Measurements from ENCODE around the gene LAMB2. TPM values are rescaled to one million over a fixed set of nuclear protein-coding genes. Genes with fewer than 3 reads are reported as not detected.

The LAMB2 gene
- total RNA-seq, 2 experiments from 2014 or later: 0.44 TPM; not detected in 1

DNA sequence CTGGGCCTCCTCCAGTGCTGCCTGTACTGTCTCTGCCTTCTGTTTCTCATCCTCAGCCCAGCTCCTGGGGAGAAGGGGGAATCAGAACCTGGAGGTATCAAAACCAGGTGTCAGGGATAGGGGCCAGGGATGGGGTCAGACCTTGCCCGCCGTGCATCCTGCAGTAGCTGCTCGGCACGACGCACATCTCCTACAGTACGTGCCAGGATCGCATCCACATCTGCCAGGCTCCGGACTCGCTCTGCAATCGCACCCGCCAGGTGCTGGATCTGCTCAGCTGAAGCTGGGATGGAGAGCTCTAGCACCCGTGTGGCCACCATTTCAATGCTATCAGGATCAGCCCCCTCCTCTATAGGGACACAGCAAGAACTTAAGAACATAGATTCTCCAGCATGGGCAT is 10.8 kb downstream of the LAMB2 start:
- no peak overlapping the region for H3K27ac ChIP-seq (ENCODE audit: low read depth, low read length, poor library complexity, severe bottlenecking)

DNA sequence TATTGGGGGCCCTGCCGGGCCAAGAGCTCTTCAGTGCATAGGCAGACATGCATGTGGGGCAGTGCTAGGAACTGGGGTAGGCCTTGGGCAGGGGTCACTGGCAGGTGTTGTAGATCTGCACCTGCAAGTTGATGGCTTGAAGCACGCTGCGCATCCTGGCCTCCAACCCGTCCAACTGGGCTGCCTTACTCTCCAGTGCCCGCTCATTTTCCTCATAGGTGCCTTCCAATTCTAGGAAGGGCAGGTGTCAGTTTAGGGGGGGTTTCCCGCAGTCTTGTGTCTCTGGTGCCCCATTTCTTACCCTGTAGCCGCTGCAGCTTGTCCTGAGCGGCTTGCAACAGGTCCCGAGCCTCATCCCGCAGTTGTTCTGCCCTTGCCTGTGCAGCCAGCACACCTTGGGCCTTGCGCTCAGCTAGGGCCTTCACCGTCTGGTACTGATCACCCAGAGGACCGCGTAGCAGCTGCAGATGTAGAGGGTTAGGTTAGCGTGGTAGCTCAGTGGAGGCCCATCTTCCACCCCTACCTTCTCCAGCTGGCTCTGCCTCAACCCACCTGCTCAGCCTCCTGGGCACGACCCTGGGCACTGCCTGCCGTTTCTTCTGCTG is 11.6 kb downstream of the LAMB2 start:
- ChIA-PET CTCF (ENCODE audit: unreplicated experiment) (interaction anchor here (0.6 to 0.8 kb wide), 2 partner anchors 21 to 102 kb away, joined by 3 to 4 read pairs; no protein-coding TSS in a partner anchor), POLR2A (interaction anchor here (0.6 to 1.6 kb wide), 11 partner anchors 10 to 133 kb away, joined by 3 to 8 read pairs (median 3); partner anchors contain the start of genes QARS1 and QRICH1)
- H3K79me2 ChIP-seq (ENCODE audit: insufficient read depth, low read depth, low read length): peaks cover 18% of the 10 kb centered on the region
- peak; percentile 11 for DNase-seq (ENCODE audit: low spot score)
- peak overlapping the region; percentile 95 for H3K4me2 ChIP-seq (ENCODE audit: low read length)
- peaks cover 22% of the 10 kb centered on the region for H3K4me1 ChIP-seq (ENCODE audit: insufficient read depth, low read length, poor library complexity, severe bottlenecking)
- no TSS peak for BruUV-seq (replicated peaks)
- peak overlapping the region; percentile 83 for H3K27ac ChIP-seq (ENCODE audit: low read depth, low read length, poor library complexity, severe bottlenecking)
- peak overlapping the region; percentile 70 for H2AFZ ChIP-seq (ENCODE audit: low read length)
- intact Hi-C loops (cut with micrococcal nuclease; ENCODE audit: unreplicated experiment): no loop called here
- TF ChIP-seq, protein P1, sequence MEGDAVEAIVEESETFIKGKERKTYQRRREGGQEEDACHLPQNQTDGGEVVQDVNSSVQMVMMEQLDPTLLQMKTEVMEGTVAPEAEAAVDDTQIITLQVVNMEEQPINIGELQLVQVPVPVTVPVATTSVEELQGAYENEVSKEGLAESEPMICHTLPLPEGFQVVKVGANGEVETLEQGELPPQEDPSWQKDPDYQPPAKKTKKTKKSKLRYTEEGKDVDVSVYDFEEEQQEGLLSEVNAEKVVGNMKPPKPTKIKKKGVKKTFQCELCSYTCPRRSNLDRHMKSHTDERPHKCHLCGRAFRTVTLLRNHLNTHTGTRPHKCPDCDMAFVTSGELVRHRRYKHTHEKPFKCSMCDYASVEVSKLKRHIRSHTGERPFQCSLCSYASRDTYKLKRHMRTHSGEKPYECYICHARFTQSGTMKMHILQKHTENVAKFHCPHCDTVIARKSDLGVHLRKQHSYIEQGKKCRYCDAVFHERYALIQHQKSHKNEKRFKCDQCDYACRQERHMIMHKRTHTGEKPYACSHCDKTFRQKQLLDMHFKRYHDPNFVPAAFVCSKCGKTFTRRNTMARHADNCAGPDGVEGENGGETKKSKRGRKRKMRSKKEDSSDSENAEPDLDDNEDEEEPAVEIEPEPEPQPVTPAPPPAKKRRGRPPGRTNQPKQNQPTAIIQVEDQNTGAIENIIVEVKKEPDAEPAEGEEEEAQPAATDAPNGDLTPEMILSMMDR (conservative IDR thresholded peaks at IDR 0.05; ENCODE audit: low read length): no peak
- no peak for TF ChIP-seq EZH2phosphoT487 (IDR thresholded peaks at IDR 0.05; ENCODE audit: borderline replicate concordance, low read depth, low read length)
- peak overlapping the region; percentile 97 for H3K4me3 ChIP-seq (ENCODE audit: low read depth, low read length, poor library complexity, severe bottlenecking)
- H3K36me3 ChIP-seq (ENCODE audit: insufficient read depth, low read length): peaks cover 28% of the 10 kb centered on the region
- H3K9me2 ChIP-seq (ENCODE audit: insufficient read depth, low read length): no peaks in the 10 kb centered on the region
- no peaks in the 10 kb centered on the region for H4K20me1 ChIP-seq (ENCODE audit: insufficient read depth, low read length)
- H3K9me3 ChIP-seq (ENCODE audit: low read length): no peaks in the 10 kb centered on the region

More for the DNA sequence above, 10.8 kb downstream of the LAMB2 start:
- peaks cover 18% of the 10 kb centered on the region for H3K79me2 ChIP-seq (ENCODE audit: insufficient read depth, low read depth, low read length)
- H3K4me1 ChIP-seq (ENCODE audit: insufficient read depth, low read length, poor library complexity, severe bottlenecking): peaks cover 22% of the 10 kb centered on the region
- no peak overlapping the region for H3K4me2 ChIP-seq (ENCODE audit: low read length)
- ChIA-PET CTCF (ENCODE audit: unreplicated experiment) (no interaction called here), POLR2A (interaction anchor here (1.6 kb wide), 1 partner anchor 18 kb away, joined by 4 read pairs; the partner anchor contains the start of gene QARS1)
- no peak for DNase-seq (ENCODE audit: low spot score)
- no peak overlapping the region for H3K4me3 ChIP-seq (ENCODE audit: low read depth, low read length, poor library complexity, severe bottlenecking)
- no peaks in the 10 kb centered on the region for H4K20me1 ChIP-seq (ENCODE audit: insufficient read depth, low read length)
- intact Hi-C loops (cut with micrococcal nuclease; ENCODE audit: unreplicated experiment): no loop called here
- TF ChIP-seq, protein P1 (conservative IDR thresholded peaks at IDR 0.05; ENCODE audit: low read length): no peak
- TF ChIP-seq EZH2phosphoT487 (IDR thresholded peaks at IDR 0.05; ENCODE audit: borderline replicate concordance, low read depth, low read length): no peak
- no TSS peak for BruUV-seq (replicated peaks)
- peaks cover 20% of the 10 kb centered on the region for H3K36me3 ChIP-seq (ENCODE audit: insufficient read depth, low read length)
- no peaks in the 10 kb centered on the region for H3K9me2 ChIP-seq (ENCODE audit: insufficient read depth, low read length)
- H2AFZ ChIP-seq (ENCODE audit: low read length): no peak overlapping the region
- H3K9me3 ChIP-seq (ENCODE audit: low read length): no peaks in the 10 kb centered on the region

Data from OCI-LY7 (cell line).